Tibial nerve (tissue), 4 donors: ENCODE results near the gene SLC5A2.

Experiments
- EP300 ChIP-seq, 2 donors: sonication (generic); formaldehyde crosslinking; IDR thresholded peaks; one replicate each; pipeline ENCODE4 v1.6.1; 2017; ENCODE audit warnings: antibody characterized with exemption in 2 of 2, mild to moderate bottlenecking in 1 of 2
- POLR2A ChIP-seq, 2 donors: fragments of 450-650 bp; IDR thresholded peaks; one replicate each; pipeline ENCODE4 v1.6.1; 2017; ENCODE audit warnings: antibody characterized with exemption in 2 of 2, mild to moderate bottlenecking in 2 of 2, moderate library complexity in 2 of 2
- TF ChIP-seq, protein P1 (sequence below), 5 experiments: fragments of 200-600 bp in 3 of 5; fragments of 450-650 bp in 2 of 5; sonication (generic) in 3 of 5; IDR thresholded peaks; one replicate each; pipeline ENCODE4 v1.5.1; 2016 to 2019; ENCODE audit warnings: antibody characterized with exemption in 5 of 5, mild to moderate bottlenecking in 3 of 5, moderate library complexity in 2 of 5

- TF ChIP-seq POLR2A (IDR thresholded peaks at IDR 0.05) (no peak), EP300 (IDR thresholded peaks at IDR 0.05) (no peak)
- TF ChIP-seq, protein P1, sequence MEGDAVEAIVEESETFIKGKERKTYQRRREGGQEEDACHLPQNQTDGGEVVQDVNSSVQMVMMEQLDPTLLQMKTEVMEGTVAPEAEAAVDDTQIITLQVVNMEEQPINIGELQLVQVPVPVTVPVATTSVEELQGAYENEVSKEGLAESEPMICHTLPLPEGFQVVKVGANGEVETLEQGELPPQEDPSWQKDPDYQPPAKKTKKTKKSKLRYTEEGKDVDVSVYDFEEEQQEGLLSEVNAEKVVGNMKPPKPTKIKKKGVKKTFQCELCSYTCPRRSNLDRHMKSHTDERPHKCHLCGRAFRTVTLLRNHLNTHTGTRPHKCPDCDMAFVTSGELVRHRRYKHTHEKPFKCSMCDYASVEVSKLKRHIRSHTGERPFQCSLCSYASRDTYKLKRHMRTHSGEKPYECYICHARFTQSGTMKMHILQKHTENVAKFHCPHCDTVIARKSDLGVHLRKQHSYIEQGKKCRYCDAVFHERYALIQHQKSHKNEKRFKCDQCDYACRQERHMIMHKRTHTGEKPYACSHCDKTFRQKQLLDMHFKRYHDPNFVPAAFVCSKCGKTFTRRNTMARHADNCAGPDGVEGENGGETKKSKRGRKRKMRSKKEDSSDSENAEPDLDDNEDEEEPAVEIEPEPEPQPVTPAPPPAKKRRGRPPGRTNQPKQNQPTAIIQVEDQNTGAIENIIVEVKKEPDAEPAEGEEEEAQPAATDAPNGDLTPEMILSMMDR (IDR thresholded peaks at IDR 0.05): no peak
Observed at GRCh38 chr16:31453255-31454204, 29.4 kb upstream of the SLC5A2 start.
